ENCODE results near the gene NFIA. TPM values are rescaled to one million over a fixed set of nuclear protein-coding genes. Genes with fewer than 3 reads are reported as not detected.

Gene NFIA
- total and polyA plus RNA-seq, 9 of the 15 experiments (the other 6 are each of a cell fraction or from before 2014, with no cell fraction given), result 5.3 to 24.9 (median 9.8) TPM

DNA sequence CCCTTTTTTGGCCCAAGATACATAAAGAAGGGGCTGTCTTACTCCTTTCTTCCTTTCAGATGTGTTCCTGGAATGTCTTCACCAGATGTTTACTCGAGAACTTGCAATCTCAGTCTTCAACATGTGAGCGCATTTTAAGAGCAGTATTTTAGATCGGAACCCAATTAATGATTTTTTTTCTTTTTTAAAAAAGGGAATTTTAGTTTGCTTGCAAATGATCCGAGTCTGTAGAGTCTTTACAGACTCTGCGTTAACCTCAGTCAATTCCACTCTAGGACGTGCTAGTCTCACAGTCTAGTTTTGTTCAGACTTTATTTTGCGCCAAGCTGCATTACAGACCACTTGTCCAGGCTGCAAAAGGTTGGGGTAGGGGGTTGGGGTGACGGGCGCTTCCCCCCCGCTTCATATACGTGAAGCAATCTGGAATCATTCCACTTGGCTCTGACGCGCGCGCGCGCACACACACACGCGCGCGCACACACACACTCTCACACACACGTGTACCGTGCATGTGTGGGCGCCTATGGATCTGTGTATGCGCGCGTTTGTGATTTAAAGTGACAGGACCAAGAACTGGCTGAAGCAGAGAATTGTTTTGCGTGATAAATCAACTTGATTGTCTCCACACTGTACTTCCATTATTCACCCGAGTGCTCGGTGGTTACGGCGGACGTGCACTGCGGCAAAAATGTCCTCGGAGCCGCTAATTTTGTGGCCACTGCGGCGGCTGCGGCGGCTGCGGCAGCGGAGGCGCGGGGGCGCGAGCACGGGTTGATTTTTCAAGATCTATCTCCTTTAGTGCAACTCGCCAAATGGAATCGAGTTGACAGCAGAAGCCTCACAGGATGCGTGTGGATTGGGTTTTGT lies 25.6 kb upstream of the NFIA start (continued):
- TF ChIP-seq, protein P1, sequence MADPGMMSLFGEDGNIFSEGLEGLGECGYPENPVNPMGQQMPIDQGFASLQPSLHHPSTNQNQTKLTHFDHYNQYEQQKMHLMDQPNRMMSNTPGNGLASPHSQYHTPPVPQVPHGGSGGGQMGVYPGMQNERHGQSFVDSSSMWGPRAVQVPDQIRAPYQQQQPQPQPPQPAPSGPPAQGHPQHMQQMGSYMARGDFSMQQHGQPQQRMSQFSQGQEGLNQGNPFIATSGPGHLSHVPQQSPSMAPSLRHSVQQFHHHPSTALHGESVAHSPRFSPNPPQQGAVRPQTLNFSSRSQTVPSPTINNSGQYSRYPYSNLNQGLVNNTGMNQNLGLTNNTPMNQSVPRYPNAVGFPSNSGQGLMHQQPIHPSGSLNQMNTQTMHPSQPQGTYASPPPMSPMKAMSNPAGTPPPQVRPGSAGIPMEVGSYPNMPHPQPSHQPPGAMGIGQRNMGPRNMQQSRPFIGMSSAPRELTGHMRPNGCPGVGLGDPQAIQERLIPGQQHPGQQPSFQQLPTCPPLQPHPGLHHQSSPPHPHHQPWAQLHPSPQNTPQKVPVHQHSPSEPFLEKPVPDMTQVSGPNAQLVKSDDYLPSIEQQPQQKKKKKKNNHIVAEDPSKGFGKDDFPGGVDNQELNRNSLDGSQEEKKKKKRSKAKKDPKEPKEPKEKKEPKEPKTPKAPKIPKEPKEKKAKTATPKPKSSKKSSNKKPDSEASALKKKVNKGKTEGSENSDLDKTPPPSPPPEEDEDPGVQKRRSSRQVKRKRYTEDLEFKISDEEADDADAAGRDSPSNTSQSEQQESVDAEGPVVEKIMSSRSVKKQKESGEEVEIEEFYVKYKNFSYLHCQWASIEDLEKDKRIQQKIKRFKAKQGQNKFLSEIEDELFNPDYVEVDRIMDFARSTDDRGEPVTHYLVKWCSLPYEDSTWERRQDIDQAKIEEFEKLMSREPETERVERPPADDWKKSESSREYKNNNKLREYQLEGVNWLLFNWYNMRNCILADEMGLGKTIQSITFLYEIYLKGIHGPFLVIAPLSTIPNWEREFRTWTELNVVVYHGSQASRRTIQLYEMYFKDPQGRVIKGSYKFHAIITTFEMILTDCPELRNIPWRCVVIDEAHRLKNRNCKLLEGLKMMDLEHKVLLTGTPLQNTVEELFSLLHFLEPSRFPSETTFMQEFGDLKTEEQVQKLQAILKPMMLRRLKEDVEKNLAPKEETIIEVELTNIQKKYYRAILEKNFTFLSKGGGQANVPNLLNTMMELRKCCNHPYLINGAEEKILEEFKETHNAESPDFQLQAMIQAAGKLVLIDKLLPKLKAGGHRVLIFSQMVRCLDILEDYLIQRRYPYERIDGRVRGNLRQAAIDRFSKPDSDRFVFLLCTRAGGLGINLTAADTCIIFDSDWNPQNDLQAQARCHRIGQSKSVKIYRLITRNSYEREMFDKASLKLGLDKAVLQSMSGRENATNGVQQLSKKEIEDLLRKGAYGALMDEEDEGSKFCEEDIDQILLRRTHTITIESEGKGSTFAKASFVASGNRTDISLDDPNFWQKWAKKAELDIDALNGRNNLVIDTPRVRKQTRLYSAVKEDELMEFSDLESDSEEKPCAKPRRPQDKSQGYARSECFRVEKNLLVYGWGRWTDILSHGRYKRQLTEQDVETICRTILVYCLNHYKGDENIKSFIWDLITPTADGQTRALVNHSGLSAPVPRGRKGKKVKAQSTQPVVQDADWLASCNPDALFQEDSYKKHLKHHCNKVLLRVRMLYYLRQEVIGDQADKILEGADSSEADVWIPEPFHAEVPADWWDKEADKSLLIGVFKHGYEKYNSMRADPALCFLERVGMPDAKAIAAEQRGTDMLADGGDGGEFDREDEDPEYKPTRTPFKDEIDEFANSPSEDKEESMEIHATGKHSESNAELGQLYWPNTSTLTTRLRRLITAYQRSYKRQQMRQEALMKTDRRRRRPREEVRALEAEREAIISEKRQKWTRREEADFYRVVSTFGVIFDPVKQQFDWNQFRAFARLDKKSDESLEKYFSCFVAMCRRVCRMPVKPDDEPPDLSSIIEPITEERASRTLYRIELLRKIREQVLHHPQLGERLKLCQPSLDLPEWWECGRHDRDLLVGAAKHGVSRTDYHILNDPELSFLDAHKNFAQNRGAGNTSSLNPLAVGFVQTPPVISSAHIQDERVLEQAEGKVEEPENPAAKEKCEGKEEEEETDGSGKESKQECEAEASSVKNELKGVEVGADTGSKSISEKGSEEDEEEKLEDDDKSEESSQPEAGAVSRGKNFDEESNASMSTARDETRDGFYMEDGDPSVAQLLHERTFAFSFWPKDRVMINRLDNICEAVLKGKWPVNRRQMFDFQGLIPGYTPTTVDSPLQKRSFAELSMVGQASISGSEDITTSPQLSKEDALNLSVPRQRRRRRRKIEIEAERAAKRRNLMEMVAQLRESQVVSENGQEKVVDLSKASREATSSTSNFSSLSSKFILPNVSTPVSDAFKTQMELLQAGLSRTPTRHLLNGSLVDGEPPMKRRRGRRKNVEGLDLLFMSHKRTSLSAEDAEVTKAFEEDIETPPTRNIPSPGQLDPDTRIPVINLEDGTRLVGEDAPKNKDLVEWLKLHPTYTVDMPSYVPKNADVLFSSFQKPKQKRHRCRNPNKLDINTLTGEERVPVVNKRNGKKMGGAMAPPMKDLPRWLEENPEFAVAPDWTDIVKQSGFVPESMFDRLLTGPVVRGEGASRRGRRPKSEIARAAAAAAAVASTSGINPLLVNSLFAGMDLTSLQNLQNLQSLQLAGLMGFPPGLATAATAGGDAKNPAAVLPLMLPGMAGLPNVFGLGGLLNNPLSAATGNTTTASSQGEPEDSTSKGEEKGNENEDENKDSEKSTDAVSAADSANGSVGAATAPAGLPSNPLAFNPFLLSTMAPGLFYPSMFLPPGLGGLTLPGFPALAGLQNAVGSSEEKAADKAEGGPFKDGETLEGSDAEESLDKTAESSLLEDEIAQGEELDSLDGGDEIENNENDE (IDR thresholded peaks at IDR 0.05; ENCODE audit: low read depth, low read length), result no peak
- TF ChIP-seq CBX2 (IDR thresholded peaks at IDR 0.05; ENCODE audit: insufficient read depth, low read length, poor library complexity, severe bottlenecking) (no peak), KHSRP (IDR thresholded peaks at IDR 0.05) (no peak), NR4A1 (CRISPR knock-in tag; IDR thresholded peaks at IDR 0.05) (no peak), NR4A1 (tag; IDR thresholded peaks at IDR 0.05) (no peak), FOS (IDR thresholded peaks at IDR 0.05; ENCODE audit: extremely low read depth, insufficient read length) (no peak), EP400 (IDR thresholded peaks at IDR 0.05) (peak; percentile 75), RBFOX2 (IDR thresholded peaks at IDR 0.05; ENCODE audit: low read depth, low read length) (peak; percentile 89), ARID2 (IDR thresholded peaks at IDR 0.05) (no peak; the same call in 1 of the 2 replicates), PHF8 (IDR thresholded peaks at IDR 0.05; ENCODE audit: borderline replicate concordance, low read length) (peak; percentile 44; the same call in 1 of the 2 replicates), E2F6 (IDR thresholded peaks at IDR 0.05; ENCODE audit: borderline replicate concordance in 1 of 2, extremely low read depth in 1 of 2, insufficient read depth in 1 of 2, insufficient read length in 1 of 2, low read depth in 1 of 2, low read length in 1 of 2, poor library complexity in 1 of 2, severe bottlenecking in 1 of 2) (peak; percentile 27 to 57), KDM1A (IDR thresholded peaks at IDR 0.05) (peak; percentile 23 to 68), ZNF277 (CRISPR knock-in tag; IDR thresholded peaks at IDR 0.05; ENCODE audit: borderline replicate concordance) (no peak)
